Activated CD4-positive, alpha-beta T cell treated with anti-CD3 and anti-CD28 coated beads for 36 hours (primary cell): ENCODE measurements around the gene SDK1. TPM values are rescaled to one million over a fixed set of nuclear protein-coding genes. Genes with fewer than 3 reads are reported as not detected.
"Not testable (repeated sequence)": the region's sequence is repeated elsewhere in the genome, so short reads cannot be mapped to it uniquely, and the experiment has no call there.

Experiments used
- ATAC-seq: fragments of 200-7000 bp; cut with Tn5 transposase; one replicate; pipeline ENCODE4 v1.10.0; 2021; ENCODE audit warnings: mild to moderate bottlenecking, moderate library complexity
- CTCF ChIA-PET: fragments of 350-600 bp; sonication (Branson Sonifier 250); formaldehyde crosslinking; loops from one replicate; lab custom pipeline; 2021; ENCODE audit warnings: antibody characterized with exemption; lab: Charles Lee
- POLR2A ChIA-PET: fragments of 350-600 bp; sonication (Branson Sonifier 250); formaldehyde crosslinking; loops from one replicate; lab custom pipeline; 2021; ENCODE audit warnings: antibody characterized with exemption, inconsistent platforms; lab: Charles Lee
- DNase-seq: peaks from one replicate; pipeline ENCODE4 v3.0.0-alpha.2; 2020
- H3K27ac Mint-ChIP-seq: one replicate; pipeline ENCODE4 v1.8.0; 2021; ENCODE audit warnings: mixed read lengths
- H3K27me3 Mint-ChIP-seq: one replicate; pipeline ENCODE4 v1.8.0; 2021; ENCODE audit warnings: mixed read lengths
- H3K36me3 Mint-ChIP-seq: one replicate; pipeline ENCODE4 v1.8.0; 2021; ENCODE audit warnings: low read depth, mixed read lengths
- H3K4me1 Mint-ChIP-seq: one replicate; pipeline ENCODE4 v1.8.0; 2021; ENCODE audit warnings: mixed read lengths
- H3K4me3 Mint-ChIP-seq: one replicate; pipeline ENCODE4 v1.8.0; 2021; ENCODE audit warnings: mild to moderate bottlenecking, moderate library complexity, mixed read lengths
- H3K9me3 Mint-ChIP-seq: one replicate; pipeline ENCODE4 v1.8.0; 2021; ENCODE audit warnings: low read depth, mixed read lengths
- intact Hi-C, 2 experiments: fragments of 100-400 bp; cut with DNase I in 1 of 2; cut with micrococcal nuclease in 1 of 2; formaldehyde crosslinking; loops; one replicate each; pipeline versions ENCODE4 v1.14.2 to v1.15.1; 2022 to 2024; cut with DNase I, micrococcal nuclease
- total RNA-seq, 2 experiments: library from RNA; stranded (reverse); gene quantifications; one replicate each; pipeline ENCODE4 v1.2.3, GENCODE V29; 2021

Gene SDK1
- total RNA-seq, 2 experiments from 2014 or later: 1.1 to 1.9 TPM

DNA sequence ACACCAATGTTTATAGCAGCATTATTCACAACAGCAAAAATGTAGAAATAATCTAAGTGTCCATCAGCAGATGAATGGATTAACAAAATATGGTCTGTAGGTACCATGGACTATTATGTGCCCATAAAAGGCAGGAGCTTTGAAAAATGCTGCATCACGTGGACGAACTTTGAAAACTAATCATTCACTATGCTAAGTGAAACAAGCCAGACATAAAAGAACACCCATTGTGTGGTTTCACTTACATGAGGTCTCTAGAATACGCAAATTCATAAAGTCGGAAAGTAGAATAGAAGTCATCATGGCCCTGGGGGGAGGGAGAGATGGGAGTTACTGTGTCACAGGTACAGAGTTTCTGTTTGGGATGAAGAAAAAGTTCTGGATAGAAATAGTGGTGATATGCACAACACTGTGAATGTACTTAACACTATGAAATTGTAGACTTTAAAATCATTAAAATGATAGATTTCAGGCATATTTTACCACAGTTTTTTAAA lies 377.3 kb downstream of the SDK1 start:
- H3K36me3 Mint-ChIP-seq: no peaks in the 10 kb centered on the region
- no peak for DNase-seq
- H3K27me3 Mint-ChIP-seq: no peaks in the 10 kb centered on the region
- peaks cover 2% of the 10 kb centered on the region for H3K4me1 Mint-ChIP-seq
- POLR2A ChIA-PET: no interaction called here
- CTCF ChIA-PET: no interaction called here
- no peak for ATAC-seq
- H3K9me3 Mint-ChIP-seq: no peaks in the 10 kb centered on the region
- H3K27ac Mint-ChIP-seq: no peak overlapping the region
- intact Hi-C loops: loop anchor here in 1 of 2 experiments (10.0 kb wide), 1 partner anchor 814 kb away; no protein-coding TSS in a partner anchor
- H3K4me3 Mint-ChIP-seq: no peak overlapping the region

GRCh38 chr7:3682028-3682710 lies 381.1 kb downstream of the SDK1 start:
- H3K4me3 Mint-ChIP-seq: no peak overlapping the region
- H3K9me3 Mint-ChIP-seq: no peaks in the 10 kb centered on the region
- intact Hi-C loops: no loop called here
- H3K27ac Mint-ChIP-seq: no peak overlapping the region
- ATAC-seq: no peak
- no peaks in the 10 kb centered on the region for H3K36me3 Mint-ChIP-seq
- ChIA-PET POLR2A (no interaction called here), CTCF (interaction anchor here (1.0 to 1.7 kb wide), 2 partner anchors 9 to 216 kb away, joined by 3 to 10 read pairs; no protein-coding TSS in a partner anchor)
- no peaks in the 10 kb centered on the region for H3K4me1 Mint-ChIP-seq
- no peaks in the 10 kb centered on the region for H3K27me3 Mint-ChIP-seq
- no peak for DNase-seq

DNA sequence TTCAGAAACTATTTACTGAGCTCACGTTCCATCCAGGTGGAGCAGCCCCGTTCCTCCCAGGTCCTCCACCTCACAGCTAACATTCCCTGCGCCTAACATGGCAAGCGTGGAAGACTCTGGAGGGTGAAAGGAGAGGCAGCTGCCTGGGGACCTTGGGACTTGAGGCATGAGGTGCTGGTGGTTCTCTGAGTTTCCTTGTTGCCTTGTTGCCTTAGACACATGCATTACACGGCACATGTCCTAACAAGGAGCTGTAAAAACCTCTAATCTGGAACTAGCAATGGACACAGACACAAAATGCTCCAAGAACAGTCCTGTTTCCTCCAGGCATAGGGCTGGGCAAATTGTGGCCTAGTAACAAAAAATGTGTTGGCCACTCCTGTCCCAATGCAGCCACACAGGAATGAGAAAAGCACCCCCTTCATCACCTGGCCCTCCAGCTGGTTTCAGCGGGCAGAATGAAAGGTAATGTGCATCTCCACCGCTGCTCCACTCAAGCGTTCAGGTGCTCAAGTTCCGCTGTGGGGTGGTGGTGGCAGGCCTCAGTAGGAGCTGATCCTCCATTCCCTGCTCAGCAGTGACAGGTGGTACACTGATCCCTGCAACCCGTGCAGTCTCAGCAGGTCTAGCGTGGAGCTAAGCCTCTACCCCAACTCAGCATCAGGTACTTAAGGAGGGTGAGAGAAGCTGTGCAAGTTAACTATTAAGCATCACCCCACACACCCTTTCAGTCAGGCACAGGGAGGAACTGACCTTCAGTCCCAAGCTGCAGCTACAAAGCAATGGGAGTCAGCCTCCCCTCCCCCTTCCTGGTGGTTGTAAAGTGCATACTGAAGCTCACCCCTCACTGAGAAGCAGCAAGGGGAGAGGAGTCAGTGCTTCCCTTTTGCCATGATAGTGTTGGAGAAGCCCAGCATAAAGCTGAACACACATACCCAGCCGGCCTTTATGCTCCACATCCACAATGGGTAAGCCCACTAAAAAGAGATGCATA lies 382.8 kb downstream of the SDK1 start:
- intact Hi-C loops: no loop called here
- DNase-seq: no peak
- Mint-ChIP-seq H3K9me3 (peaks cover 3% of the 10 kb centered on the region), H3K27me3 (no peaks in the 10 kb centered on the region), H3K27ac (no peak overlapping the region), H3K4me3 (no peak overlapping the region), H3K4me1 (no peaks in the 10 kb centered on the region), H3K36me3 (no peaks in the 10 kb centered on the region)
- ATAC-seq: no peak
- ChIA-PET CTCF (interaction anchor here (1.7 kb wide), 1 partner anchor 11 kb away, joined by 10 read pairs; no protein-coding TSS in a partner anchor), POLR2A (no interaction called here)

DNA sequence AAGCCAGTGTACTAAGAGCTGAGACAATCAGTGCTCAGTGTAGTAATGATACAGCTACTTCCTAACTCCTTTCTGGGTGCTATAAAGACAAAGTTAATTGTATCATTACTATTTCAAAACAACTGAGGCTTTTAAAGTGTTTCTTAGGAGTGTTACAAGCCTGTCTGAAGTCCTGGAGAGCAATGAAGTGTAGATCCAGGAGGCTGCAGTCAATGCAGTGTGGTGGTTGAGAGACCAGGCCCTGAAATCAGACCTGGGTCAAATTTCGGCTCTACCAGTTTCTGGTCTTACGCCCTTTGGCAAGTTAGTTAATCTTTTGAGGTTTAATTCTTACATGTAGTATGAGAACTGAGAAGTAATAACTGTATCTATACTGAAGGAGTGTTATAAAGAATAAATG lies 387.0 kb downstream of the SDK1 start:
- H3K36me3 Mint-ChIP-seq: no peaks in the 10 kb centered on the region
- CTCF ChIA-PET: interaction anchor here (0.6 to 1.1 kb wide), 2 partner anchors 15 to 891 kb away, joined by 3 read pairs; no protein-coding TSS in a partner anchor
- DNase-seq: no peak
- no peak for ATAC-seq
- no peak overlapping the region for H3K27ac Mint-ChIP-seq
- H3K9me3 Mint-ChIP-seq: peaks cover 6% of the 10 kb centered on the region
- H3K4me3 Mint-ChIP-seq: no peak overlapping the region
- no peaks in the 10 kb centered on the region for H3K27me3 Mint-ChIP-seq
- no peaks in the 10 kb centered on the region for H3K4me1 Mint-ChIP-seq
- intact Hi-C loops: no loop called here
- POLR2A ChIA-PET: no interaction called here

DNA sequence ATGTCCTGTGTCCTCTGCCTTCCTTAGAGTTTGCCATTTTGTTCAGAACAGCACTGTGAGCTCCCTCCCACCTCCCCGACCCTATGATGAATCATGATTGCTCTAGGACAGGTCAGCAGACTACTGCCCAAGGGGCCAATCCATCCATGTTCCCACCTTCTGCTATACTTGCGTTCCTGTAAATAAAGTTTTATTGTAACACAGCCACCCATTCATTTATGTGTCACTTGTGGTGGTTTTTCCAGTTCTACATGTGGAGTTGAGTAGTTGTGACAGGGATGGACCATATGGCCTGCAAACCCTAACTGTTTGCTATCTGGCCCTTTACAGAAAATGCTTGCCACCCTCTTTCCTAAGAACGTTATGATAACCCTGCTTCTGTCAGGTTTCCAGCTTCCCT lies 387.8 kb downstream of the SDK1 start:
- no peaks in the 10 kb centered on the region for H3K27me3 Mint-ChIP-seq
- no peak overlapping the region for H3K4me3 Mint-ChIP-seq
- no peak for ATAC-seq
- CTCF ChIA-PET: no interaction called here
- DNase-seq: no peak
- H3K27ac Mint-ChIP-seq: no peak overlapping the region
- no peaks in the 10 kb centered on the region for H3K36me3 Mint-ChIP-seq
- intact Hi-C loops: no loop called here
- POLR2A ChIA-PET: no interaction called here
- peaks cover 6% of the 10 kb centered on the region for H3K9me3 Mint-ChIP-seq
- H3K4me1 Mint-ChIP-seq: no peaks in the 10 kb centered on the region

DNA sequence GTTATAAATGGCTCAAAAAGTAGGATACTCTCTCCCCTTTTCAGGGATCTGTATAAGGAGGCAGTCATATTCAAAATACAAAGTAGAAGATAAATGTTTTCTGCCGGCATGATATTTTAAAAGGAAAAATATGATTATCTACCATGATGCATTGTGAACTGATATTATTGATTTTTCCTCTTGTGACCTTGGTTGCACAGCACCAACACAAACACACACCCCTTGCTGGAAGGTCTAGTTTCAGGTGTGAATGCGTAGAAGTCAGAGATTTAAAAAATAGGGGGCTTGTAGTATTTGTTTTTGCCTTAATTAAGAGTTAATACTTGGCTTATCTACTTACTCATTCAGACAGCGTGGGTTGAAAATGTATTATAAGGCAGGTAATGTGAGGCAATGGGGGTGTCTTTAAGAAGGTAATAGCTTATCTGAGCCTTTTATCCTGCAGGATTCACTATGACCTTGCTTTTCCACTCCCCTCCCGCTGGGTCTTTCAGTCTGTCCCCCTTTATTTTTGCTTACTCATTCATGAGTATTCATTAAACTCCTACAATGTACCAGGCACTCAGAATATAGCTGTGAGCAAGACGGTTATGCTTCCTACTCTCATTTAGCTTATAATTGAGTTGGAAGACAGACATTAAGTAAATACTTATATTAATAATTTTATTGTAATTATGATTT lies 390.6 kb downstream of the SDK1 start:
- Mint-ChIP-seq H3K27ac (no peak overlapping the region), H3K9me3 (peaks cover 6% of the 10 kb centered on the region), H3K36me3 (no peaks in the 10 kb centered on the region), H3K27me3 (no peaks in the 10 kb centered on the region), H3K4me1 (no peaks in the 10 kb centered on the region), H3K4me3 (no peak overlapping the region)
- intact Hi-C loops: no loop called here
- CTCF ChIA-PET: interaction anchor here (0.7 kb wide), 1 partner anchor 371 kb away, joined by 3 read pairs; no protein-coding TSS in a partner anchor
- POLR2A ChIA-PET: no interaction called here
- ATAC-seq: no peak
- no peak for DNase-seq

GRCh38 chr7:3695602-3696001 lies 394.6 kb downstream of the SDK1 start:
- Mint-ChIP-seq H3K27me3 (peaks cover 2% of the 10 kb centered on the region), H3K36me3 (no peaks in the 10 kb centered on the region), H3K4me1 (peaks cover 18% of the 10 kb centered on the region), H3K27ac (no peak overlapping the region), H3K4me3 (no peak overlapping the region), H3K9me3 (no peaks in the 10 kb centered on the region)
- ATAC-seq (no peak), DNase-seq (no peak)
- CTCF ChIA-PET: no interaction called here
- intact Hi-C loops: loop anchor here in 1 of 2 experiments (5.0 kb wide), 1 partner anchor 202 kb away; no protein-coding TSS in a partner anchor
- POLR2A ChIA-PET: no interaction called here

DNA sequence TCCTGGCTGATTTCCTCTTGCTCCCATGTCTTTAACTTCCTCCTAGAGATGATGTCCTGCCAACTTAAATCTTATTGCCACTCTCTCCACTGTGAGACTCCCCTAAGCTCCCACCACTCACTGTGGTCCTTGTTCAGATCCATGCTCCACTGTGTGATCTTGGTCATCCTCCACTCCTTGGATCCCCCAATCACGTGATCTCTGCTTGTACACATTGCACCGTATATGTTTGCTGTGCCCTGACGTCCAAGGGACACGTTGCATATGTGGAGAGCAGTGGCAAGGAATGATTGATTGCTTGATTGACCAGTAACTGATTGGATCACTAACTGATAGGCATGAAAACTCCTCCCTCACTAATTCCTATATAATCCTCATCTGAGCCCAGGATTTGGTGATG lies 395.1 kb downstream of the SDK1 start:
- Mint-ChIP-seq H3K9me3 (no peaks in the 10 kb centered on the region), H3K27me3 (peaks cover 2% of the 10 kb centered on the region), H3K27ac (no peak overlapping the region), H3K36me3 (no peaks in the 10 kb centered on the region), H3K4me1 (peaks cover 18% of the 10 kb centered on the region), H3K4me3 (no peak overlapping the region)
- ChIA-PET CTCF (no interaction called here), POLR2A (no interaction called here)
- intact Hi-C loops: loop anchor here in 1 of 2 experiments (5.0 kb wide), 1 partner anchor 201 kb away; no protein-coding TSS in a partner anchor
- ATAC-seq (no peak), DNase-seq (no peak)

DNA sequence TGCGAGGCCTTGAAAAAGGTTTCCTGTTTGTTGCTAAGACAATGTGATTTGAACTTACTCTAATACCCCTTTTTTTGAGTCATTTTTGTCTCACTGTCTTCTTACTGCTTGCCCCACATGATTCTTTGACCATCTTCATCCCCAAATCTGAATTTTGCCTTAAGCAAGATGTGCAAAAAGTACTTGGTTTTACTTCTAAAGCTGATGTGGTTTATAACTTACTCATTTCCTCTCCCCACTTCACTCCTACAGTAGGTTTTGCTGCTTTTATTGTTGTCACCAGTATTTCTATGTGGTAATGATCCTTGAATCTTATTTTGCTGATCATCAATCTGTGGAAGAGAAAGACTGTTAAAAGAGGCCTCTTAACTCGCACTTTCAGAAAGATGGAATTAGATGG lies 396.4 kb downstream of the SDK1 start:
- ATAC-seq (peak; percentile 83), DNase-seq (no peak)
- ChIA-PET CTCF (interaction anchor here (1.1 kb wide), 1 partner anchor 13 kb away, joined by 4 read pairs; no protein-coding TSS in a partner anchor), POLR2A (interaction anchor here (0.7 kb wide), 2 partner anchors 944 to 981 kb away, joined by 4 read pairs; no protein-coding TSS in a partner anchor)
- Mint-ChIP-seq H3K4me1 (peaks cover 18% of the 10 kb centered on the region), H3K36me3 (no peaks in the 10 kb centered on the region), H3K4me3 (no peak overlapping the region), H3K9me3 (no peaks in the 10 kb centered on the region), H3K27ac (peak overlapping the region; percentile 11), H3K27me3 (peaks cover 2% of the 10 kb centered on the region)
- intact Hi-C loops: loop anchor here in 1 of 2 experiments (5.0 kb wide), 1 partner anchor 200 kb away; no protein-coding TSS in a partner anchor

GRCh38 chr7:3705258-3705657 lies 404.2 kb downstream of the SDK1 start:
- no peaks in the 10 kb centered on the region for H3K36me3 Mint-ChIP-seq
- H3K4me3 Mint-ChIP-seq: no peak overlapping the region
- ATAC-seq (no peak), DNase-seq (no peak)
- H3K4me1 Mint-ChIP-seq: no peaks in the 10 kb centered on the region
- ChIA-PET POLR2A (no interaction called here), CTCF (no interaction called here)
- no peak overlapping the region for H3K27ac Mint-ChIP-seq
- peaks cover 2% of the 10 kb centered on the region for H3K9me3 Mint-ChIP-seq
- intact Hi-C loops: no loop called here
- no peaks in the 10 kb centered on the region for H3K27me3 Mint-ChIP-seq

GRCh38 chr7:3706091-3706490 lies 405.0 kb downstream of the SDK1 start:
- not testable (repeated sequence) for ATAC-seq

More at GRCh38 chr7:3706091-3706490, 405.0 kb downstream of the SDK1 start:
- H3K4me3 Mint-ChIP-seq, intact Hi-C loops, POLR2A ChIA-PET, H3K27me3 Mint-ChIP-seq, DNase-seq, H3K4me1 Mint-ChIP-seq, H3K36me3 Mint-ChIP-seq, H3K27ac Mint-ChIP-seq, H3K9me3 Mint-ChIP-seq, CTCF ChIA-PET: not testable (repeated sequence)
